Keratinocyte (primary cell): ENCODE data around the gene RPL37A. TPM values are rescaled to one million over a fixed set of nuclear protein-coding genes. Genes with fewer than 3 reads are reported as not detected.

Experiments used
- DNase-seq: peaks from one replicate; pipeline ENCODE4 v3.0.0-alpha.2; 2011; ENCODE audit warnings: low read depth, missing footprints, low spot score
- FAIRE-seq: peaks from 2 replicates; lab custom pipeline; 2011; peaks lifted over from hg19 to GRCh38; lab: Jason Lieb, UNC
- H2AFZ ChIP-seq: 2 replicates; pipeline ENCODE4 v1.6.0; 2012; ENCODE audit warnings: low read length, control low read depth, inconsistent platforms; ENCODE audit not compliant: control insufficient read depth
- H3K27ac ChIP-seq: 2 replicates; pipeline ENCODE4 v1.5.1; 2011; ENCODE audit warnings: low read length; ENCODE audit not compliant: control insufficient read depth, insufficient read depth
- H3K27me3 ChIP-seq: 3 replicates; pipeline ENCODE4 v1.6.0; 2011; ENCODE audit warnings: low read length; ENCODE audit not compliant: control insufficient read depth, insufficient read depth; ENCODE audit errors: extremely low read depth
- H3K36me3 ChIP-seq, 2 experiments: 2 replicates in 1 of 2; 3 replicates in 1 of 2; pipeline ENCODE4 v1.5.1; 2011; ENCODE audit warnings: low read length in 2 of 2, mild to moderate bottlenecking in 1 of 2; ENCODE audit not compliant: control insufficient read depth in 2 of 2, insufficient read depth in 2 of 2; ENCODE audit errors: extremely low read depth in 1 of 2
- H3K4me1 ChIP-seq: 3 replicates; pipeline ENCODE4 v1.5.1; 2011; ENCODE audit warnings: low read length; ENCODE audit not compliant: control insufficient read depth, insufficient read depth; ENCODE audit errors: extremely low read depth
- H3K4me2 ChIP-seq: 3 replicates; pipeline ENCODE4 v1.6.0; 2011; ENCODE audit warnings: low read depth, low read length; ENCODE audit not compliant: control insufficient read depth, insufficient read depth; ENCODE audit errors: extremely low read depth
- H3K4me3 ChIP-seq, 3 experiments: fragments of 200-600 bp in 1 of 3; sonication (generic) in 1 of 3; 2 replicates in 2 of 3; 3 replicates in 1 of 3; pipeline ENCODE4 v1.5.1; 2011 to 2016; ENCODE audit warnings: low read length in 3 of 3, mild to moderate bottlenecking in 3 of 3, control low read depth in 2 of 3, inconsistent platforms in 1 of 3, low read depth in 1 of 3, mixed read lengths in 1 of 3, mixed run types in 1 of 3, moderate library complexity in 1 of 3; ENCODE audit not compliant: control insufficient read depth in 2 of 3, insufficient read depth in 2 of 3; ENCODE audit errors: extremely low read depth in 1 of 3
- H3K79me2 ChIP-seq: 2 replicates; pipeline ENCODE4 v1.6.0; 2012; ENCODE audit warnings: low read length; ENCODE audit not compliant: control insufficient read depth, insufficient read depth
- H3K9ac ChIP-seq: 3 replicates; pipeline ENCODE4 v1.6.0; 2011; ENCODE audit warnings: low read length; ENCODE audit not compliant: control insufficient read depth, insufficient read depth; ENCODE audit errors: extremely low read depth
- H3K9me1 ChIP-seq: 3 replicates; pipeline ENCODE4 v1.6.0; 2011; ENCODE audit warnings: low read length; ENCODE audit not compliant: control insufficient read depth, insufficient read depth; ENCODE audit errors: extremely low read depth
- H3K9me3 ChIP-seq: 2 replicates; pipeline ENCODE4 v1.5.1; 2012; ENCODE audit warnings: low read depth, low read length; ENCODE audit not compliant: control insufficient read depth
- H4K20me1 ChIP-seq: 3 replicates; pipeline ENCODE4 v1.6.0; 2011; ENCODE audit warnings: low read length; ENCODE audit not compliant: control insufficient read depth, insufficient read depth; ENCODE audit errors: extremely low read depth
- CTCF ChIP-seq, 3 experiments: IDR thresholded peaks in 1 of 3; conservative IDR thresholded peaks in 1 of 3; optimal IDR thresholded peaks in 1 of 3; 2 replicates in 2 of 3; 3 replicates in 1 of 3; pipeline versions ENCODE3 to v1.5.1; 2011; ENCODE audit warnings: low read length in 3 of 3, mild to moderate bottlenecking in 3 of 3, moderate library complexity in 2 of 3, control low read depth in 1 of 3, inconsistent platforms in 1 of 3; ENCODE audit not compliant: insufficient read depth in 2 of 3; ENCODE audit errors: extremely low read depth in 1 of 3
- EZH2 ChIP-seq: IDR thresholded peaks from one replicate; pipeline ENCODE4 v1.6.1; 2012; ENCODE audit warnings: inconsistent platforms, mild to moderate bottlenecking, low read length, moderate library complexity
- dilution Hi-C: fragments of 300-500 bp; cut with MboI; formaldehyde crosslinking; loops from one replicate; pipeline ENCODE4 v1.7.0; 2020; ENCODE audit warnings: low sequenced_read_pairs; ENCODE audit not compliant: extremely low pct_ligation_motif_present
- polyA plus RNA-seq, 5 experiments: library from polyadenylated mRNA; depleted of rRNA in 3 of 5; stranded (reverse) in 3 of 5; stranded (forward) in 1 of 5; unstranded in 1 of 5; fragments of >200 nt; gene quantifications; 1 replicate in 1 of 5; 2 replicates in 3 of 5; 3 replicates in 1 of 5; pipeline versions ENCODE4 v1.2.1 to v1.2.3, GENCODE V29; 2011 to 2012; ENCODE audit warnings: missing spikeins in 2 of 5, low read depth in 1 of 5, low replicate concordance in 1 of 5

RPL37A gene
- polyA plus RNA-seq, 1 donor (not counting 4 experiments of a cell fraction or from before 2014, with no cell fraction given), result 4,257 TPM

- DNase-seq (no peak), FAIRE-seq (peak; percentile 41)
- H3K4me2 ChIP-seq, result no peak overlapping the region
- no peaks in the 10 kb centered on the region for H3K27me3 ChIP-seq
- H3K79me2 ChIP-seq, result no peaks in the 10 kb centered on the region
- H3K4me1 ChIP-seq, result no peaks in the 10 kb centered on the region
- H3K9me1 ChIP-seq, result no peaks in the 10 kb centered on the region
- H3K4me3 ChIP-seq, result no peak overlapping the region
- dilution Hi-C loops, result loop anchor here (10.0 kb wide), 1 partner anchor 136 kb away; no protein-coding TSS in a partner anchor
- peaks cover 1 to 5% of the 10 kb centered on the region in 2 experiments for H3K36me3 ChIP-seq
- peak; percentile 55 to 75 (median 69) for TF ChIP-seq CTCF (optimal IDR thresholded peaks at IDR 0.05 in 1 of 3, IDR thresholded peaks at IDR 0.05 in 1 of 3, conservative IDR thresholded peaks at IDR 0.05 in 1 of 3; ENCODE audit: extremely low read depth in 1 of 3, insufficient read depth in 2 of 3, low read length in 3 of 3)
- no peak for TF ChIP-seq EZH2
- no peak overlapping the region for H2AFZ ChIP-seq
- H3K9me3 ChIP-seq, result no peaks in the 10 kb centered on the region
- H3K27ac ChIP-seq, result no peak overlapping the region
- H4K20me1 ChIP-seq, result no peaks in the 10 kb centered on the region
- no peak overlapping the region for H3K9ac ChIP-seq
These were observed 20.6 kb downstream of the RPL37A start for GRCh38 chr2:216519154-216519762.

DNA sequence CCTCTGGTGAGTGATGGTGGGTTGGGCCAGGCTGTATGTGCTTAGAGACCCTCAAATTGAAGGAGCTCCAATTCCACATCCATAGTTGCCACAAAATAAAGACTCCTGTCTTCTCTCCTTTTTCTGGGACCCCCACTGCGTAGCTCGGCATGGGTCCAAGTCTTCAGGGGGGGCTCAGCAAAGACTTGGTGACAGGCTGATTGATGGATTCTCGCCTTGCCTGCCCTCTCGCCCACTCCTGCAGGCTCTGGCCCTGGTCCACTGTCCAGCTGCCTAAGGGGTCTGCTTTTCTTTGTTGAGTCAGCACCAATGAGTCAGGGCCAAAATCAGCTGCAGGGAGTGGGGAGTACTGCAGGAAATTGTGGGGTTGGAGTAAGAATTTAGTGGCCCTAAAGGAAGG, 21.5 kb downstream of the RPL37A start:
- H4K20me1 ChIP-seq, result no peaks in the 10 kb centered on the region
- no peak overlapping the region for H3K4me2 ChIP-seq
- no peak for FAIRE-seq

More for the DNA sequence above, 21.5 kb downstream of the RPL37A start:
- Histone ChIP-seq H2AFZ (no peak overlapping the region), H3K27me3 (no peaks in the 10 kb centered on the region), H3K4me1 (no peaks in the 10 kb centered on the region), H3K79me2 (no peaks in the 10 kb centered on the region), H3K27ac (no peak overlapping the region), H3K9ac (no peak overlapping the region), H3K4me3 (no peak overlapping the region), H3K36me3 (peaks cover 1 to 5% of the 10 kb centered on the region in 2 experiments), H3K9me1 (no peaks in the 10 kb centered on the region), H3K9me3 (no peaks in the 10 kb centered on the region)
- dilution Hi-C loops, result no loop called here
- no peak for TF ChIP-seq EZH2
- TF ChIP-seq CTCF (optimal IDR thresholded peaks at IDR 0.05 in 1 of 3, IDR thresholded peaks at IDR 0.05 in 1 of 3, conservative IDR thresholded peaks at IDR 0.05 in 1 of 3; ENCODE audit: extremely low read depth in 1 of 3, insufficient read depth in 2 of 3, low read length in 3 of 3), result no peak
- DNase-seq, result no peak
